Stimulated activated CD4-positive, alpha-beta T cell treated with anti-CD3 and anti-CD28 coated beads, Interleukin-12 subunit alpha, Interleukin-12 subunit beta, amount 100 ng/mL, for 4 hours (primary cell): Measurements from ENCODE around the gene PCDH9.
"Not testable (repeated sequence)": the region's sequence is repeated elsewhere in the genome, so short reads cannot be mapped to it uniquely, and the experiment has no call there.

ENCODE experiments used
- DNase-seq: peaks from one replicate; pipeline ENCODE4 v3.0.0-alpha.2; 2020

Gene PCDH9

GRCh38 chr13:66805657-66806056, 424.5 kb downstream of the PCDH9 start:
- DNase-seq, result no peak

GRCh38 chr13:66803808-66804456, 426.2 kb downstream of the PCDH9 start:
- no peak for DNase-seq

GRCh38 chr13:66803013-66803807, 426.9 kb downstream of the PCDH9 start:
- DNase-seq, result no peak

- DNase-seq, result no peak
Measured at GRCh38 chr13:66795636-66796035, 434.5 kb downstream of the PCDH9 start.

GRCh38 chr13:66794340-66795031, 435.6 kb downstream of the PCDH9 start:
- DNase-seq, result no peak

- DNase-seq, result no peak
Measured at GRCh38 chr13:66790861-66791260, 439.3 kb downstream of the PCDH9 start.

GRCh38 chr13:66781241-66781640, 448.9 kb downstream of the PCDH9 start:
- no peak for DNase-seq

GRCh38 chr13:66780814-66781213, 449.3 kb downstream of the PCDH9 start:
- no peak for DNase-seq

GRCh38 chr13:66778461-66778860, 451.7 kb downstream of the PCDH9 start:
- no peak for DNase-seq

GRCh38 chr13:66775196-66775595, 454.9 kb downstream of the PCDH9 start:
- DNase-seq, result no peak

GRCh38 chr13:66774046-66774445, 456.1 kb downstream of the PCDH9 start:
- no peak for DNase-seq

GRCh38 chr13:66765559-66765958, 464.6 kb downstream of the PCDH9 start:
- DNase-seq, result no peak

- not testable (repeated sequence) for DNase-seq
Measured at GRCh38 chr13:66760678-66761077, 469.5 kb downstream of the PCDH9 start.

- DNase-seq, result no peak
Measured at GRCh38 chr13:66759919-66760318, 470.2 kb downstream of the PCDH9 start.

- DNase-seq, result no peak
Measured at GRCh38 chr13:66751691-66752090, 478.4 kb downstream of the PCDH9 start.

GRCh38 chr13:66748712-66749111, 481.4 kb downstream of the PCDH9 start:
- no peak for DNase-seq

- no peak for DNase-seq
Measured at GRCh38 chr13:66745307-66745706, 484.8 kb downstream of the PCDH9 start.

GRCh38 chr13:66723576-66723975, 506.6 kb downstream of the PCDH9 start:
- no peak for DNase-seq

- no peak for DNase-seq
Measured at GRCh38 chr13:66716538-66716937, 513.6 kb downstream of the PCDH9 start.

- no peak for DNase-seq
Measured at GRCh38 chr13:66714795-66715194, 515.3 kb downstream of the PCDH9 start.

- no peak for DNase-seq
Measured at GRCh38 chr13:66704110-66704509, 526.0 kb downstream of the PCDH9 start.

- no peak for DNase-seq
Measured at GRCh38 chr13:66703597-66703996, 526.5 kb downstream of the PCDH9 start.

GRCh38 chr13:66700117-66700601, 530.0 kb downstream of the PCDH9 start:
- no peak for DNase-seq

GRCh38 chr13:66693656-66694055, 536.5 kb downstream of the PCDH9 start:
- no peak for DNase-seq
